ENCODE measurements around the gene KIAA1217.
A peak's percentile ranks its signal among the peaks of the same experiment; 100 is the strongest.

Gene KIAA1217

GRCh38 chr10:24228642-24229041 is 19.7 kb downstream of the KIAA1217 start:
- Histone ChIP-seq H3K4me2 (ENCODE audit: low read length) (no peak overlapping the region), H3K27me3 (ENCODE audit: control insufficient read depth, insufficient read depth, low read length) (no peaks in the 10 kb centered on the region), H3K36me3 (ENCODE audit: control insufficient read depth, insufficient read depth, low read length) (no peaks in the 10 kb centered on the region), H2AFZ (no peak overlapping the region), H3K9ac (no peak overlapping the region), H3K4me3 (ENCODE audit: low read depth, low read length) (no peak overlapping the region), H3K79me2 (peaks cover 22% of the 10 kb centered on the region), H3K27ac (no peak overlapping the region), H3K9me3 (ENCODE audit: control insufficient read depth, low read length) (no peaks in the 10 kb centered on the region), H3K4me1 (peaks cover 10% of the 10 kb centered on the region)
- no peak for TF ChIP-seq CTCF (IDR thresholded peaks at IDR 0.05)

GRCh38 chr10:24229909-24230308 is 21.0 kb downstream of the KIAA1217 start:
- H3K79me2 ChIP-seq, result peaks cover 19% of the 10 kb centered on the region
- H3K4me3 ChIP-seq (ENCODE audit: low read depth, low read length), result no peak overlapping the region
- TF ChIP-seq CTCF (IDR thresholded peaks at IDR 0.05), result no peak
- H3K4me1 ChIP-seq, result peaks cover 6% of the 10 kb centered on the region
- H3K9ac ChIP-seq, result no peak overlapping the region
- H3K9me3 ChIP-seq (ENCODE audit: control insufficient read depth, low read length), result no peaks in the 10 kb centered on the region
- no peak overlapping the region for H3K27ac ChIP-seq
- H2AFZ ChIP-seq, result no peak overlapping the region
- H3K36me3 ChIP-seq (ENCODE audit: control insufficient read depth, insufficient read depth, low read length), result no peaks in the 10 kb centered on the region
- no peaks in the 10 kb centered on the region for H3K27me3 ChIP-seq (ENCODE audit: control insufficient read depth, insufficient read depth, low read length)
- H3K4me2 ChIP-seq (ENCODE audit: low read length), result no peak overlapping the region

GRCh38 chr10:24231200-24231599 is 22.3 kb downstream of the KIAA1217 start:
- TF ChIP-seq CTCF (IDR thresholded peaks at IDR 0.05), result no peak
- Histone ChIP-seq H3K4me2 (ENCODE audit: low read length) (no peak overlapping the region), H2AFZ (no peak overlapping the region)

GRCh38 chr10:24234784-24235183 is 25.8 kb downstream of the KIAA1217 start:
- Histone ChIP-seq H2AFZ (no peak overlapping the region), H3K4me1 (peaks cover 32% of the 10 kb centered on the region), H3K9me3 (ENCODE audit: control insufficient read depth, low read length) (no peaks in the 10 kb centered on the region), H3K4me2 (ENCODE audit: low read length) (no peak overlapping the region), H3K27me3 (ENCODE audit: control insufficient read depth, insufficient read depth, low read length) (no peaks in the 10 kb centered on the region), H3K4me3 (ENCODE audit: low read depth, low read length) (no peak overlapping the region), H3K36me3 (ENCODE audit: control insufficient read depth, insufficient read depth, low read length) (no peaks in the 10 kb centered on the region), H3K9ac (no peak overlapping the region), H3K79me2 (peaks cover 7% of the 10 kb centered on the region), H3K27ac (no peak overlapping the region)
- TF ChIP-seq CTCF (IDR thresholded peaks at IDR 0.05), result no peak

More at GRCh38 chr10:24231200-24231599, 22.3 kb downstream of the KIAA1217 start:
- Histone ChIP-seq H3K9me3 (ENCODE audit: control insufficient read depth, low read length) (no peaks in the 10 kb centered on the region), H3K36me3 (ENCODE audit: control insufficient read depth, insufficient read depth, low read length) (no peaks in the 10 kb centered on the region), H3K27ac (no peak overlapping the region), H3K79me2 (peaks cover 19% of the 10 kb centered on the region), H3K4me3 (ENCODE audit: low read depth, low read length) (no peak overlapping the region), H3K9ac (no peak overlapping the region), H3K27me3 (ENCODE audit: control insufficient read depth, insufficient read depth, low read length) (no peaks in the 10 kb centered on the region), H3K4me1 (peaks cover 15% of the 10 kb centered on the region)

GRCh38 chr10:24235471-24235870 is 26.5 kb downstream of the KIAA1217 start:
- H3K9ac ChIP-seq, result no peak overlapping the region
- no peaks in the 10 kb centered on the region for H3K9me3 ChIP-seq (ENCODE audit: control insufficient read depth, low read length)
- peaks cover 7% of the 10 kb centered on the region for H3K79me2 ChIP-seq
- peak overlapping the region; percentile 1 for H2AFZ ChIP-seq
- no peak for TF ChIP-seq CTCF (IDR thresholded peaks at IDR 0.05)
- peaks cover 32% of the 10 kb centered on the region for H3K4me1 ChIP-seq
- H3K27me3 ChIP-seq (ENCODE audit: control insufficient read depth, insufficient read depth, low read length), result no peaks in the 10 kb centered on the region
- H3K36me3 ChIP-seq (ENCODE audit: control insufficient read depth, insufficient read depth, low read length), result no peaks in the 10 kb centered on the region
- no peak overlapping the region for H3K4me2 ChIP-seq (ENCODE audit: low read length)
- no peak overlapping the region for H3K4me3 ChIP-seq (ENCODE audit: low read depth, low read length)
- H3K27ac ChIP-seq, result no peak overlapping the region
